ENCODE measurements around the gene TTC13.

DNA sequence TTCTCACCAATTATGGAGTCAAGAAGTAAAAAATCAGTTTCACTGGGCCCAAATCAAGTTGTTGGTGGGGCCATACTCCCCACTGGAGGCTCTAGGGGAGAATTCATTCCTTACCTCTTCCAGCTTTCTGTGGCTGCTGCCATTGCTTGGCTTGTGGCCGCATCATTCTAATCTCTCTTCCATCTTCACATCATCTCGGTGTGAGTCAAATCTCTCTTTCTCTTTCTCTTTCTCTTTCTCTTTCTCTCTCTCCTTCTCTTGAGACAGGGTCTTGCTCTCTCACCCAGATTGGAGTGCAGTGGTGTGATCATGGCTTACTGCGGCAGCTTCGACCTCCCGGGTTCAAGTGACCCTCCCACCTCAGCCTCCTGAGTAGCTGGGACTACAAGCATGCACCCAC is 33.3 kb upstream of the TTC13 start:
- TF ChIP-seq POLR2A (IDR thresholded peaks at IDR 0.05; ENCODE audit: low read depth, low read length) (no peak), RCOR1 (IDR thresholded peaks at IDR 0.05; ENCODE audit: insufficient replicate concordance, low read length) (no peak), SMC3 (IDR thresholded peaks at IDR 0.05; ENCODE audit: low read depth, low read length) (no peak)
- TF ChIP-seq, protein P1, sequence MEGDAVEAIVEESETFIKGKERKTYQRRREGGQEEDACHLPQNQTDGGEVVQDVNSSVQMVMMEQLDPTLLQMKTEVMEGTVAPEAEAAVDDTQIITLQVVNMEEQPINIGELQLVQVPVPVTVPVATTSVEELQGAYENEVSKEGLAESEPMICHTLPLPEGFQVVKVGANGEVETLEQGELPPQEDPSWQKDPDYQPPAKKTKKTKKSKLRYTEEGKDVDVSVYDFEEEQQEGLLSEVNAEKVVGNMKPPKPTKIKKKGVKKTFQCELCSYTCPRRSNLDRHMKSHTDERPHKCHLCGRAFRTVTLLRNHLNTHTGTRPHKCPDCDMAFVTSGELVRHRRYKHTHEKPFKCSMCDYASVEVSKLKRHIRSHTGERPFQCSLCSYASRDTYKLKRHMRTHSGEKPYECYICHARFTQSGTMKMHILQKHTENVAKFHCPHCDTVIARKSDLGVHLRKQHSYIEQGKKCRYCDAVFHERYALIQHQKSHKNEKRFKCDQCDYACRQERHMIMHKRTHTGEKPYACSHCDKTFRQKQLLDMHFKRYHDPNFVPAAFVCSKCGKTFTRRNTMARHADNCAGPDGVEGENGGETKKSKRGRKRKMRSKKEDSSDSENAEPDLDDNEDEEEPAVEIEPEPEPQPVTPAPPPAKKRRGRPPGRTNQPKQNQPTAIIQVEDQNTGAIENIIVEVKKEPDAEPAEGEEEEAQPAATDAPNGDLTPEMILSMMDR (conservative IDR thresholded peaks at IDR 0.05; ENCODE audit: low read depth, low read length) = no peak
